Stimulated activated CD8-positive, alpha-beta memory T cell treated with anti-CD3 and anti-CD28 coated beads, Interleukin-15, amount 100 ng/mL, for 24 hours (primary cell): Measurements from ENCODE around the gene DMRT1.

Experiments
- DNase-seq: peaks from one replicate; pipeline ENCODE4 v3.0.0-alpha.2; 2020; ENCODE audit warnings: low read depth

DMRT1 gene

GRCh38 chr9:841371-842209 lies at the start of gene DMRT1:
Gene DMRT1, plus strand, starts transcription at chr9:841697. Its CDS starts 142 bp downstream, at chr9:841839.
- no peak for DNase-seq

GRCh38 chr9:792331-793260 lies 48.9 kb upstream of the DMRT1 start:
- DNase-seq, result no peak

GRCh38 chr9:794386-794785 lies 47.1 kb upstream of the DMRT1 start:
- no peak for DNase-seq

- DNase-seq, result no peak
Measured at GRCh38 chr9:795869-796268, 45.6 kb upstream of the DMRT1 start.

GRCh38 chr9:800591-801150 lies 40.8 kb upstream of the DMRT1 start:
- DNase-seq, result no peak

- DNase-seq, result no peak
Measured at GRCh38 chr9:801399-802071, 40.0 kb upstream of the DMRT1 start.

- no peak for DNase-seq
Measured at GRCh38 chr9:804026-804425, 37.5 kb upstream of the DMRT1 start.

- DNase-seq, result no peak
Measured at GRCh38 chr9:805151-805550, 36.3 kb upstream of the DMRT1 start.

- DNase-seq, result no peak
Measured at GRCh38 chr9:806285-807156, 35.0 kb upstream of the DMRT1 start.

GRCh38 chr9:811106-811531 lies 30.4 kb upstream of the DMRT1 start:
- DNase-seq, result no peak

- DNase-seq, result no peak
Measured at GRCh38 chr9:818958-819357, 22.5 kb upstream of the DMRT1 start.

- DNase-seq, result no peak
Measured at GRCh38 chr9:826500-827280, 14.8 kb upstream of the DMRT1 start.

- no peak for DNase-seq
Measured at GRCh38 chr9:840343-840742, 1.2 kb upstream of the DMRT1 start.

- DNase-seq, result no peak
Measured at GRCh38 chr9:842635-843426, 1.3 kb downstream of the DMRT1 start.

- no peak for DNase-seq
Measured at GRCh38 chr9:843427-843785, 1.9 kb downstream of the DMRT1 start.

GRCh38 chr9:846852-847251 lies 5.4 kb downstream of the DMRT1 start:
- DNase-seq, result no peak

- DNase-seq, result no peak
Measured at GRCh38 chr9:847505-847904, 6.0 kb downstream of the DMRT1 start.

- no peak for DNase-seq
Measured at GRCh38 chr9:849431-849830, 7.9 kb downstream of the DMRT1 start.

GRCh38 chr9:852539-852938 lies 11.0 kb downstream of the DMRT1 start:
- DNase-seq, result no peak

GRCh38 chr9:859251-859650 lies 17.8 kb downstream of the DMRT1 start:
- DNase-seq, result no peak
